Thoracic aorta (tissue), 2 donors: Measurements from ENCODE around the gene FAM240A. TPM values are rescaled to one million over a fixed set of nuclear protein-coding genes. Genes with fewer than 3 reads are reported as not detected.
"Not testable (repeated sequence)": the region's sequence is repeated elsewhere in the genome, so short reads cannot be mapped to it uniquely, and the experiment has no call there.

Source experiments
- ATAC-seq: fragments of 150-250 bp; one replicate; pipeline ENCODE4 v1.8.0; 2017; ENCODE audit warnings: low read depth; ENCODE audit not compliant: insufficient number of reproducible peaks, low FRiP score
- DNase-seq: peaks from one replicate; pipeline ENCODE4 v3.0.0-alpha.2; 2020; ENCODE audit warnings: low spot score
- H3K27ac ChIP-seq, 2 donors: fragments of 200-600 bp; sonication (generic); 1 replicate in 1 of 2; 2 replicates in 1 of 2; pipeline ENCODE4 v1.5.1; 2016; ENCODE audit warnings: mild to moderate bottlenecking in 2 of 2, moderate library complexity in 2 of 2
- H3K27me3 ChIP-seq: fragments of 200-600 bp; sonication (generic); replicated peaks from 2 replicates; pipeline ENCODE4 v1.6.0; 2016; ENCODE audit warnings: mild to moderate bottlenecking; ENCODE audit not compliant: insufficient read depth
- H3K36me3 ChIP-seq: fragments of 200-600 bp; sonication (generic); one replicate; pipeline ENCODE4 v1.5.1; 2016
- H3K4me1 ChIP-seq, 2 donors: fragments of 200-600 bp; sonication (generic); 1 replicate in 1 of 2; 2 replicates in 1 of 2; pipeline versions ENCODE4 v1.5.1 to v1.6.0; 2016; ENCODE audit warnings: low read depth in 2 of 2, mild to moderate bottlenecking in 1 of 2; ENCODE audit not compliant: control insufficient read depth in 1 of 2
- H3K4me3 ChIP-seq: fragments of 200-600 bp; sonication (generic); 2 replicates; pipeline ENCODE4 v1.5.1; 2016; ENCODE audit warnings: mild to moderate bottlenecking
- H3K9me3 ChIP-seq: fragments of 200-600 bp; sonication (generic); 2 replicates; pipeline ENCODE4 v1.5.1; 2016
- CTCF ChIP-seq: fragments of 200-600 bp; sonication (generic); IDR thresholded peaks from one replicate; pipeline ENCODE4 v1.5.1; 2019; ENCODE audit warnings: antibody characterized with exemption
- total RNA-seq, 2 donors: library from RNA; depleted of rRNA; stranded (reverse); fragments of >200 nt; gene quantifications; one replicate each; pipeline versions ENCODE4 v1.1.0 to v1.2.3, GENCODE V29; 2016

Gene FAM240A
- total RNA-seq, 2 donors from 2014 or later: not detected

- H3K27me3 ChIP-seq: no peaks in the 10 kb centered on the region
- H3K4me1 ChIP-seq: no peaks in the 10 kb centered on the region
- no peak overlapping the region for H3K27ac ChIP-seq
- TF ChIP-seq CTCF: no peak
- no peaks in the 10 kb centered on the region for H3K9me3 ChIP-seq
- DNase-seq (no peak), ATAC-seq (no peak)
- no peak overlapping the region for H3K4me3 ChIP-seq
- no peaks in the 10 kb centered on the region for H3K36me3 ChIP-seq
These were observed 31.6 kb upstream of the FAM240A start for GRCh38 chr3:46580675-46581074.

GRCh38 chr3:46584598-46585467 lies 27.5 kb upstream of the FAM240A start:
- H3K4me3 ChIP-seq: no peak overlapping the region
- no peaks in the 10 kb centered on the region for H3K36me3 ChIP-seq
- no peaks in the 10 kb centered on the region for H3K27me3 ChIP-seq
- H3K27ac ChIP-seq: no peak overlapping the region
- TF ChIP-seq CTCF: no peak
- H3K4me1 ChIP-seq: no peaks in the 10 kb centered on the region
- ATAC-seq (no peak), DNase-seq (no peak)
- H3K9me3 ChIP-seq: no peaks in the 10 kb centered on the region

DNA sequence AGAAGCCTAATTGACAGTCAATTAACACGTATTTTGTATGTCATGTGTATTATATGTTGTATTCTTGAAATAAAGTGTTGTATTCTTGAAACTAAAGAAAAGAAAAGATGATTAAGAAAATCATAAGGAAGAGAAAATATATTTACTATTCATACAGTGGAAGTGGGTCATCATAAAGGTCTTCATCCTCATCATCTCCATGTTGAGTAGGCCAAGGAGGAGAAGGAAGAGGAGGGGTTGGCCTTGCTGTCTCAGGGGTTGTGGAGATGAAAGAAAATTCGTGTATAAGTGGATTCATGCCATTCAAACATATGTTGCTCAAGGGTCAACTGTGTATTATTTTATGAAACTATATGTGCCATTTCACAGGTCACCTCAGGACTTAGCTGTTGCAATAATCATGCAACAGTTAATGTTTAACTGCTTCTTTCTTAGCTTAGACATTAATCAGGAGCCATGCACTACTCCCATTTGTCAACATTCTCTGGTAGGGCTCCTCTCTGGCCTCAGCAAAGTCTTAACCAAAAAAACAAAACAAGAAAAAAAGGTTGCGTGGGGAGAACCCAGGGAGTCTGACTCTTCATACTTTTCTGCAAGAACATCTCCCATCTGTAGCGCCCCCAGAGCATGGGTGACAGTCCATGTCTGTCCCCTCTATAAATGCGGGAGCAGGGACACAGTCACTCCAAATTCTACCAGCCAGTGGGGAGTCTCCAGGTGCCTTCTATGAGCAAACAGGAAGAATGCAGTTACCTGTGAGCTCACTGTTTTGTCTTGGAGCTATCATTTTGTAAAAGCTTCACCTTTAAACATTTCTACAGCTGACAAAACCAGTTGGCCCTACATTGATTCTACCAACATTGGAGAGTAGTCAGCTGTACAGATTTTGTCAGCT lies 26.3 kb upstream of the FAM240A start:
- TF ChIP-seq CTCF: no peak
- ATAC-seq: no peak
- Histone ChIP-seq H3K4me3 (no peak overlapping the region), H3K4me1 (no peaks in the 10 kb centered on the region), H3K27me3 (no peaks in the 10 kb centered on the region), H3K9me3 (no peaks in the 10 kb centered on the region), H3K27ac (no peak overlapping the region), H3K36me3 (no peaks in the 10 kb centered on the region)
- no peak for DNase-seq

DNA sequence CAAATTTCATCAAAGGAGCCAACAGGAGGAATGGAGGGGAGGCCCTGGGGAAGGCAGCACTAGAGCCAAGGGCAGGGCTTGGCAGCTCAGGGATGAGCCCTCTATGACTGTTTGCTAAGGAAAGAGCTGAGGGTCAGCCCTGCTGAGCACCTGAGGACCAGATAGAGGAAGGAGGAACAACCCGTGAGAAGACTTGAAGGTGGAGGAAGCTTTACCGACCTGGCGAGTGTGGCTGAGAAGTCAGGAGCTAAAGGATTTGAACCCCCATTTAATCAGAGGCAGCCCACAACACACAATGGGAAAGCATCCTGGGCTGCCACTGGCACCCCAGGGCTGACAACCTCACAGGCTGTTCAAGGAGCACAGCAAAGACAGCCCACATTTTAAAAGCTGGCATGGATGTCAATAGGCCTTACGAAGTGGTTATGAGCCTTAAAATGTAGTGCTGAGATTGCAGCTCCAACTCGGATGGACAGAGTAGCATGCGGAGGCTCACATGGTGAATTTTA lies 25.5 kb upstream of the FAM240A start:
- no peaks in the 10 kb centered on the region for H3K36me3 ChIP-seq
- ATAC-seq (no peak), DNase-seq (no peak)
- H3K4me1 ChIP-seq: no peaks in the 10 kb centered on the region
- no peak for TF ChIP-seq CTCF
- H3K27ac ChIP-seq: no peak overlapping the region
- no peaks in the 10 kb centered on the region for H3K27me3 ChIP-seq
- H3K4me3 ChIP-seq: no peak overlapping the region
- no peaks in the 10 kb centered on the region for H3K9me3 ChIP-seq

GRCh38 chr3:46587268-46587667 lies 25.1 kb upstream of the FAM240A start:
- H3K4me3 ChIP-seq, DNase-seq, H3K4me1 ChIP-seq, H3K27ac ChIP-seq, H3K36me3 ChIP-seq, ATAC-seq, H3K9me3 ChIP-seq, H3K27me3 ChIP-seq: not testable (repeated sequence)
